ACC112 (cell line): Measurements from ENCODE around the gene CBX4.

Source experiments
- H2AFZ ChIP-seq: fragments of 200-600 bp; sonication (generic); one replicate; pipeline ENCODE4 v1.6.0; 2017; ENCODE audit warnings: antibody characterized with exemption, low read length; ENCODE audit not compliant: unreplicated experiment
- H3K27ac ChIP-seq: fragments of 200-600 bp; sonication (generic); 2 replicates; pipeline ENCODE4 v1.5.1; 2014; ENCODE audit warnings: low read depth, mild to moderate bottlenecking, antibody characterized with exemption, low read length, moderate library complexity
- H3K27me3 ChIP-seq: fragments of 200-600 bp; sonication (generic); 2 replicates; pipeline ENCODE4 v1.6.1; 2014; ENCODE audit warnings: mild to moderate bottlenecking, antibody characterized with exemption, low read length, moderate library complexity, mixed read lengths; ENCODE audit not compliant: insufficient read depth
- H3K36me3 ChIP-seq: fragments of 200-600 bp; sonication (generic); 2 replicates; pipeline ENCODE4 v1.6.1; 2016; ENCODE audit warnings: mild to moderate bottlenecking, antibody characterized with exemption, low read length, moderate library complexity, mixed read lengths; ENCODE audit not compliant: insufficient read depth
- H3K4me1 ChIP-seq: fragments of 200-600 bp; sonication (generic); one replicate; pipeline ENCODE4 v1.6.1; 2016; ENCODE audit warnings: low read length, mixed read lengths; ENCODE audit not compliant: insufficient read depth, unreplicated experiment, control insufficient read depth
- H3K4me3 ChIP-seq: fragments of 200-600 bp; sonication (generic); 2 replicates; pipeline ENCODE4 v1.5.1; 2014; ENCODE audit warnings: mild to moderate bottlenecking, low read depth, low read length
- H3K79me2 ChIP-seq: fragments of 200-600 bp; sonication (generic); one replicate; pipeline ENCODE4 v1.6.0; 2016; ENCODE audit warnings: low read length; ENCODE audit not compliant: control insufficient read depth, unreplicated experiment, insufficient read depth

The CBX4 gene

DNA sequence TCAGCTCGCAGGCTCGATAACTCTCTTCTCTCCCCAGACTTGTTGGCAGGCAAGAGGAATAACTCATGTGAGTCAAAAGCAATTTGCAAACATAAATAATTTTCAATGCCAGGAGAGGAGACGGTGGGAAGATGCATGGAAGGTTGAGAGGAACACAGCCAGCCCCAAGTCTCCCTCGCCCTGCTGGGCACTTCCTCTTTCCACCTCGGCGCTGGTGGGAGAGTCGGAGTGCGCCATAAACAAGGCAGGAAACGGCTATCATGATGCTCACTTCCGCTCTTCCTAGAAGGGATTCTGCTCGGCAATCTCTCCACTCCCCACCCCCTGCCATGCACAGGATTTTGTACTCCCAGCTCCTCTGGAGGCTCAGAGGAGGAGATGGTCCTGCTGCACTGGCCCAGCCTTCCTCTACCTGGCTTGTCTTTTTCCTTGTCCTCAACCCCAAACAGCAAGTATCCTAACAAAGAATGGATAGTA is 13.0 kb downstream of the CBX4 start:
- H3K4me3 ChIP-seq = no peak overlapping the region
- no peaks in the 10 kb centered on the region for H3K36me3 ChIP-seq
- no peaks in the 10 kb centered on the region for H3K27me3 ChIP-seq
- H3K27ac ChIP-seq = no peak overlapping the region
- H3K79me2 ChIP-seq = no peaks in the 10 kb centered on the region
- H2AFZ ChIP-seq = no peak overlapping the region
- peaks cover 7% of the 10 kb centered on the region for H3K4me1 ChIP-seq

- Histone ChIP-seq H3K27me3 (no peaks in the 10 kb centered on the region), H3K79me2 (no peaks in the 10 kb centered on the region), H3K27ac (no peak overlapping the region), H3K4me3 (no peak overlapping the region), H2AFZ (no peak overlapping the region), H3K36me3 (no peaks in the 10 kb centered on the region), H3K4me1 (peaks cover 7% of the 10 kb centered on the region)
Measured at GRCh38 chr17:79825580-79825921, 13.7 kb downstream of the CBX4 start.

- Histone ChIP-seq H3K79me2 (no peaks in the 10 kb centered on the region), H2AFZ (no peak overlapping the region), H3K27ac (no peak overlapping the region), H3K27me3 (no peaks in the 10 kb centered on the region), H3K36me3 (no peaks in the 10 kb centered on the region), H3K4me3 (no peak overlapping the region), H3K4me1 (peaks cover 7% of the 10 kb centered on the region)
Measured at GRCh38 chr17:79824893-79825579, 14.2 kb downstream of the CBX4 start.

- H2AFZ ChIP-seq = no peak overlapping the region
- peaks cover 4% of the 10 kb centered on the region for H3K4me1 ChIP-seq
- H3K4me3 ChIP-seq = no peak overlapping the region
- no peaks in the 10 kb centered on the region for H3K79me2 ChIP-seq
- H3K27me3 ChIP-seq = no peaks in the 10 kb centered on the region
- H3K36me3 ChIP-seq = no peaks in the 10 kb centered on the region
- no peak overlapping the region for H3K27ac ChIP-seq
Measured at GRCh38 chr17:79824234-79824633, 15.0 kb downstream of the CBX4 start.

DNA sequence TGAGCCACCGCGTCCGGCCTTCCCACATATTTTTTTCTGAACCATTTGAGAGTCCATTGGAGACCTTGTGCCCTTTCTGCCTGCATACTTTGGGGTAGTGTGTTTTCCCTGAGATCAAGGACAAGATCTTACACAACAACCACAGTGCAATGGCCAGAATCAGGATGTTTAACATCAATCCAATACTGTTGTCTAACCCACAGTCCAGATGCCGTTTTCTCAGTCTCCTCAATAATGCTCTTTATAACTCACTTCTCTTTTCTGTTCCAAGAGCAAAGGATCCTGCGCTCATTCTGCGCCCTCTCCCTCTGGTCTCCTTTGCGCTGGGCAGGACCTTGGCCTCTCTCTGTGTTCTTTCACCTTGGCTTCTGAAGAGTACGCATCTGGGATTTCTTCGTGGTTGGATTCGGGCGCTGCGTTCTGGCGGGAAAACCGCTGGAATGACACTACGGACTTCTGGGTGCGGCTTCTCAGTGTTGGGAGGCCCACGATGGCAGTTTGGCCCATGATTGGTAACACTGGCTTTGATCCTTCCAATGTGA is 16.6 kb downstream of the CBX4 start:
- no peaks in the 10 kb centered on the region for H3K27me3 ChIP-seq
- H2AFZ ChIP-seq = no peak overlapping the region
- no peaks in the 10 kb centered on the region for H3K4me1 ChIP-seq
- H3K27ac ChIP-seq = no peak overlapping the region
- H3K4me3 ChIP-seq = no peak overlapping the region
- no peaks in the 10 kb centered on the region for H3K36me3 ChIP-seq
- H3K79me2 ChIP-seq = no peaks in the 10 kb centered on the region

DNA sequence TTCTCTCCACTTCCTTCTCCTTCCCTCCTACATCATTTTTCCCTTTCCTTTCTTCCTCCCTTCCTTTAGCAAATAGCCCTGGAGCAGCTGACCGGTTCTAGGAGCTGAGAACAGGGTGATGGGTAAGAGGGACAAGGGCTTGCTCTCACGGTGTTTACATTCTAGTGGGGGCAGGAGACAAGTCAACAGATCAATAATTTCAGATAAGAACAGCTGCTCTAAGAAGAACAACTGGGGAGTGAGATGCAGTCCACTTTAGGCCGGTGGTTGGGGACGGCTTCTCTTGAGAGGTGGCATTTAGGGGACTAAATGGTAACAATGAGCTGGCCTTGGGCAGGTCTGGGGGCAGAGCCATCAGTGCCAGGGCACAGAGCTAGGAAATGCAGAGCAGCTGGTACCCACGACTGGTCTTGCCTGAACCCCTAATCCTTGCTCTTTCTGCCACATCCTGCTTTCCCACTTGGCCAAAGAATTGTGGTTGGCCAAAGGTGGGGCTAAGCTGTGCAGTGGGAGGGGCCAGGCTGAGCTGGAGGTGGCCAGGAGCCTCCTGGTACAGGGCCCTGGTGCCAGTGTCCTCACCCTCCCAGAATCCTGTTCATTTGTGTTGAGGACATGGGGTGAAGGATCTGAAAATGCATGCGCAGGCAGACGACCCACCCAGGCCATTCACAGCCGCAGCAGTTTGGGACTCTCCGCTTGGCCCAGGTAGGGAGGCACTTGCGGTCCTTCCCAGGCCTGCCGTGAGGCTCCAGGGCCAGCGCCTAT is 17.7 kb downstream of the CBX4 start:
- H3K27ac ChIP-seq = no peak overlapping the region
- H3K36me3 ChIP-seq = no peaks in the 10 kb centered on the region
- H3K4me3 ChIP-seq = no peak overlapping the region
- H3K27me3 ChIP-seq = peaks cover 8% of the 10 kb centered on the region
- H3K79me2 ChIP-seq = no peaks in the 10 kb centered on the region
- H3K4me1 ChIP-seq = no peaks in the 10 kb centered on the region
- no peak overlapping the region for H2AFZ ChIP-seq

DNA sequence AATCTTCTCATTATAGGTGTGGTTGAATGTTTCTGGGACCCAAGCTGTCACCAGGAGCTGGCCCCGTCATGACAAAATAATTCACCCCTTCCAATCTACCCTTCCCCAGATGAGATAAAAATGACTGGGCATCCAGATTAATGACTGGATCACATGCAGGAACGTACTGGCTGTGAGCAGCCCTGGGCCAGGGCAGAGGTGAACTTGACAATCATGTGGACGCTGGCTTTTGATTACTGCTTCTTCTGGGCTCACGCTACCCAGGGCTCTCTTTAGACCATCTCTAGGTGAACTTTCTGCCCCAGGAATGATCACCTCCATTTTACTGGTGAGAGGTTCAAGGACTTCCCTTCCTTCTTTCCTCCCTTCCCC is 18.3 kb downstream of the CBX4 start:
- peaks cover 14% of the 10 kb centered on the region for H3K27me3 ChIP-seq

GRCh38 chr17:79819534-79820276 is 19.5 kb downstream of the CBX4 start:
- H3K27ac ChIP-seq = no peak overlapping the region
- H3K27me3 ChIP-seq = peaks cover 24% of the 10 kb centered on the region
- no peaks in the 10 kb centered on the region for H3K36me3 ChIP-seq
- H3K4me3 ChIP-seq = no peak overlapping the region
- no peaks in the 10 kb centered on the region for H3K79me2 ChIP-seq
- no peak overlapping the region for H2AFZ ChIP-seq
- no peaks in the 10 kb centered on the region for H3K4me1 ChIP-seq

More for the DNA sequence above, 18.3 kb downstream of the CBX4 start:
- Histone ChIP-seq H3K27ac (no peak overlapping the region), H2AFZ (no peak overlapping the region), H3K36me3 (no peaks in the 10 kb centered on the region), H3K79me2 (no peaks in the 10 kb centered on the region), H3K4me3 (no peak overlapping the region), H3K4me1 (no peaks in the 10 kb centered on the region)

GRCh38 chr17:79819085-79819484 is 20.2 kb downstream of the CBX4 start:
- peaks cover 30% of the 10 kb centered on the region for H3K27me3 ChIP-seq

DNA sequence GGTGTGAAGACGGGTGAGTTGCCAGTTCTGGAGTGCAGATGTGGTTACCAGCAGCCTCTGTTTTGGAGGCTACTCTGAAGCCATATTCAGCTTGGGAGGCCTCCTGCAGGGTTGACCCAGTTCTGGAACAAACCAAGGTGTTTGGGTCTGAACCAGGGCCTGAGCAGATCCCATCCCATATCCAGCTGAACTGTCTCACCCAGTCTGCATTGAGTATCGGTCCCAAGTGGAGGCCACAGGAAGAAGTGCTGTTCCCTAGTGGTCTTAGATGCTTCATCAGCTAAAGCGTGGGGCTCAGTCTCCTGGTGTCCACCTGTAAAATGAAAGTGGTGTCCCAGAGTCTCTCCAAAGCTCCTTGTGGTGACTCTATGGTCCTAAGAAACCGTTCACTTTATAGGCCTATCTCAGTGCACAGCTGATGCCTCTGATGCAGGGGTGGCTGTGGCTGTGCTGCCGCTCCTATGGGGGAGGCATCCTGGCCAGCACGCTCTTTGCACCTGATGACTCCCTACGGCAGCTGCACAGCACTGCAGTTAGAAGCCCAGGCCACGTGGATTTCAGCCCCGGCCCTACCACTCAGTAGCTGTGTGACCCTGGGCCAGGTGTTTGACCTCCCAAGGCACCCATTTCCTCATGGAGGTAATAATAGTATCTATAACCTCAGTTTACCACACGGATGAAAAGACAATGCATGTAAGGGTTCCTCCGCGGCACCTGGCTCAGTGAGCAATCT is 21.0 kb downstream of the CBX4 start:
- peaks cover 33% of the 10 kb centered on the region for H3K27me3 ChIP-seq
- H3K4me1 ChIP-seq = no peaks in the 10 kb centered on the region

More at GRCh38 chr17:79819085-79819484, 20.2 kb downstream of the CBX4 start:
- no peak overlapping the region for H3K27ac ChIP-seq
- H3K4me1 ChIP-seq = no peaks in the 10 kb centered on the region
- no peaks in the 10 kb centered on the region for H3K36me3 ChIP-seq
- no peak overlapping the region for H2AFZ ChIP-seq
- no peak overlapping the region for H3K4me3 ChIP-seq
- no peaks in the 10 kb centered on the region for H3K79me2 ChIP-seq

More for the DNA sequence above, 21.0 kb downstream of the CBX4 start:
- no peak overlapping the region for H2AFZ ChIP-seq
- no peak overlapping the region for H3K4me3 ChIP-seq
- H3K79me2 ChIP-seq = no peaks in the 10 kb centered on the region
- no peaks in the 10 kb centered on the region for H3K36me3 ChIP-seq
- no peak overlapping the region for H3K27ac ChIP-seq
